A673 (cell line): Measurements from ENCODE around the gene RIPOR2. TPM values are rescaled to one million over a fixed set of nuclear protein-coding genes. Genes with fewer than 3 reads are reported as not detected.

Source experiments
- BruUV-seq: library from RNA; stranded (reverse); fragments of 400-500 nt; replicated peaks from 2 replicates; lab custom pipeline; 2021; lab: Mats Ljungman, UMichigan
- CTCF ChIA-PET: fragments of 300-600 bp; sonication (Branson Sonifier 250); formaldehyde crosslinking; loops from one replicate; lab custom pipeline; 2022; ENCODE audit warnings: antibody characterized with exemption; lab: Charles Lee
- POLR2A ChIA-PET: fragments of 300-600 bp; sonication (Branson Sonifier 250); formaldehyde crosslinking; loops from one replicate; lab custom pipeline; 2022; ENCODE audit warnings: antibody characterized with exemption; ENCODE audit not compliant: low non-redundant PET; lab: Charles Lee
- DNase-seq: peaks from one replicate; pipeline ENCODE4 v3.0.0-alpha.2; 2015; ENCODE audit warnings: low spot score
- H3K27ac ChIP-seq: fragments of 200-600 bp; sonication (generic); 2 replicates; pipeline ENCODE4 v1.5.1; 2016; ENCODE audit warnings: mixed run types, low read depth, mild to moderate bottlenecking, mixed read lengths, antibody characterized with exemption, low read length; ENCODE audit not compliant: poor library complexity, severe bottlenecking
- H3K27me3 ChIP-seq: fragments of 200-600 bp; sonication (generic); replicated peaks from 2 replicates; pipeline ENCODE4 v1.6.1; 2017; ENCODE audit warnings: mixed run types, low read depth, mild to moderate bottlenecking, mixed read lengths, antibody characterized with exemption, low read length; ENCODE audit not compliant: insufficient read depth, poor library complexity
- H3K36me3 ChIP-seq: fragments of 200-600 bp; sonication (generic); 2 replicates; pipeline ENCODE4 v1.6.1; 2016; ENCODE audit warnings: mixed run types, mild to moderate bottlenecking, mixed read lengths, antibody characterized with exemption, low read length; ENCODE audit not compliant: insufficient read depth, poor library complexity, severe bottlenecking
- H3K4me1 ChIP-seq: fragments of 200-600 bp; sonication (generic); 2 replicates; pipeline ENCODE4 v1.6.1; 2017; ENCODE audit warnings: mixed run types, mild to moderate bottlenecking, mixed read lengths, antibody characterized with exemption, low read length; ENCODE audit not compliant: insufficient read depth, poor library complexity, severe bottlenecking
- H3K4me3 ChIP-seq: fragments of 200-600 bp; sonication (generic); 2 replicates; pipeline ENCODE4 v1.5.1; 2016; ENCODE audit warnings: low read depth, mixed run types, mild to moderate bottlenecking, mixed read lengths, low read length; ENCODE audit not compliant: poor library complexity, severe bottlenecking
- H3K9me3 ChIP-seq: fragments of 200-600 bp; sonication (generic); 2 replicates; pipeline ENCODE4 v1.6.1; 2016; ENCODE audit warnings: mixed run types, low read depth, mild to moderate bottlenecking, mixed read lengths, antibody characterized with exemption, low read length; ENCODE audit not compliant: poor library complexity, severe bottlenecking
- EZH2 ChIP-seq: fragments of 200-600 bp; sonication (generic); IDR thresholded peaks from 2 replicates; pipeline ENCODE4 v1.6.1; 2017; ENCODE audit warnings: borderline replicate concordance, low read depth, mild to moderate bottlenecking, mixed read lengths, antibody characterized with exemption, low read length; ENCODE audit not compliant: poor library complexity, severe bottlenecking
- intact Hi-C: fragments of 100-400 bp; cut with micrococcal nuclease; formaldehyde crosslinking; loops from one replicate; pipeline ENCODE4 v1.10.0; 2022; ENCODE audit not compliant: unreplicated experiment
- total RNA-seq: library from RNA; stranded (reverse); gene quantifications from 2 replicates; pipeline ENCODE4 v1.2.3, GENCODE V29; 2021
- TF ChIP-seq, protein P1 (sequence below): fragments of 300-800, 200-600 bp; sonication (generic); conservative IDR thresholded peaks from 2 replicates; pipeline ENCODE4 v1.5.1; 2017; ENCODE audit warnings: low read depth, mild to moderate bottlenecking, antibody characterized with exemption, low read length, moderate library complexity, mixed read lengths

Gene RIPOR2
- total RNA-seq, 1 experiment from 2014 or later = 0.17 TPM

DNA sequence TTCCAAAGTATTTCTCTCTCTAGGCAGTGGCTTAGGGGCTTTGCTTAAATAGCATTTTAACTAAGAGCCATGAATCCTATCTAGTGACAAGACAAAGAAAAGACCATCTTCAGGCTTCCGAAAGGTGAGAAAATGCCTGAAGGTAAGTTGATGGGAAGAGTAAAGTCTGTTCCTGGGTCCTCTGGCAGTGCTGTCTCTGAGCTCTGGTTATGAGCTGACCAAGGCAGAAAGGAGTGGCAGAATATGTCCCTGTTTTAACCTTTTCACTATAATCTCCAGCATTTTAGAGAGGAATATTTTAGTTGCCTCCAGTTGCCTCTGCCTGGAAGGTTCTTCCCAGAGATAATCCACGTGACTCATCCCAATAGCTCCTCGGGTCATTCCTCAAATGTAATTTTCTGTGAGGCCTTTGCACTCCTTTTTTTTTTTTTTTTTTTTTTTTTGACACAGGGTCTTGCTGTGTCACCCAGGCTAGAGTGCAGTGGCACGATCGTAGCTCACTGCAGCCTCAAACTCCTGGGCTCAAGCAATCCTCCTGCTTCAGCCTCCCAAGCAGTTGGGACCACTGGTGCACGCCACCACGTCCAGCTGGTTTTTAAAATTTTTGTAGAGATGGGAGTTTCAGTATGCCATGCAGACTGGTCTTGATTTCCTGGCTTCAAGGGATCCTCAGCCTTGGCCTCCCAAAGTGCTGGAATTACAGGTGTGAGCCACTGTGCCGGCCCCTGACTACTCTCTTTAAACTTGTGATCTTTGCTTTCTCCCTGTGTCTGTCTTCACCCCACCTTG lies 133.3 kb downstream of the RIPOR2 start:
- CTCF ChIA-PET = interaction anchor here (0.7 kb wide), 1 partner anchor 222 kb away, joined by 8 read pairs; no protein-coding TSS in a partner anchor
- H3K4me3 ChIP-seq = no peak overlapping the region
- H3K4me1 ChIP-seq = peaks cover 4% of the 10 kb centered on the region
- POLR2A ChIA-PET = no interaction called here
- no peak overlapping the region for H3K27ac ChIP-seq
- no peak for DNase-seq
- H3K27me3 ChIP-seq = no peaks in the 10 kb centered on the region
- BruUV-seq = no TSS peak
- H3K36me3 ChIP-seq = no peaks in the 10 kb centered on the region
- TF ChIP-seq, protein P1, sequence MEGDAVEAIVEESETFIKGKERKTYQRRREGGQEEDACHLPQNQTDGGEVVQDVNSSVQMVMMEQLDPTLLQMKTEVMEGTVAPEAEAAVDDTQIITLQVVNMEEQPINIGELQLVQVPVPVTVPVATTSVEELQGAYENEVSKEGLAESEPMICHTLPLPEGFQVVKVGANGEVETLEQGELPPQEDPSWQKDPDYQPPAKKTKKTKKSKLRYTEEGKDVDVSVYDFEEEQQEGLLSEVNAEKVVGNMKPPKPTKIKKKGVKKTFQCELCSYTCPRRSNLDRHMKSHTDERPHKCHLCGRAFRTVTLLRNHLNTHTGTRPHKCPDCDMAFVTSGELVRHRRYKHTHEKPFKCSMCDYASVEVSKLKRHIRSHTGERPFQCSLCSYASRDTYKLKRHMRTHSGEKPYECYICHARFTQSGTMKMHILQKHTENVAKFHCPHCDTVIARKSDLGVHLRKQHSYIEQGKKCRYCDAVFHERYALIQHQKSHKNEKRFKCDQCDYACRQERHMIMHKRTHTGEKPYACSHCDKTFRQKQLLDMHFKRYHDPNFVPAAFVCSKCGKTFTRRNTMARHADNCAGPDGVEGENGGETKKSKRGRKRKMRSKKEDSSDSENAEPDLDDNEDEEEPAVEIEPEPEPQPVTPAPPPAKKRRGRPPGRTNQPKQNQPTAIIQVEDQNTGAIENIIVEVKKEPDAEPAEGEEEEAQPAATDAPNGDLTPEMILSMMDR = no peak
- TF ChIP-seq EZH2 = no peak
- intact Hi-C loops = no loop called here
- H3K9me3 ChIP-seq = no peaks in the 10 kb centered on the region

DNA sequence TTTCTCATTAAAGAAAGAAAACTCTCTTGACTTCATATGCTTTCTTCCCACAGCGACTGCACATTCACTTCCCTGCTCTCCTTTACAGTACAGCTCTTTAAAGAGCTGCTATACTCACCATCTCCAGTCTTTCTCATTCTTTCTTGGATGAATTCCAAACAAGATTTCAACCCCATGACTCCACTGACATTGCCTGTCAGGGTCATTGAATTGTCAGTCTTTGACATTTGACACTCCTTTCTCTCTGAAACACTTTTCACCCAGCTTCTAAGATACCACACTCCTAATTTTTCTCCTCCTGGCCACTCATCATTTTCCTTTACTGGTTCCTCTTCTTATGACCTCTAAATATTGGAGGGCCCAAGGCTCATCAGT lies 136.2 kb downstream of the RIPOR2 start:
- no peak for TF ChIP-seq EZH2
- TF ChIP-seq, protein P1 = no peak
- ChIA-PET CTCF (no interaction called here), POLR2A (no interaction called here)
- Histone ChIP-seq H3K4me3 (no peak overlapping the region), H3K27me3 (no peaks in the 10 kb centered on the region), H3K9me3 (no peaks in the 10 kb centered on the region), H3K36me3 (no peaks in the 10 kb centered on the region), H3K4me1 (peaks cover 10% of the 10 kb centered on the region), H3K27ac (no peak overlapping the region)
- intact Hi-C loops = no loop called here
- BruUV-seq = no TSS peak
- no peak for DNase-seq

DNA sequence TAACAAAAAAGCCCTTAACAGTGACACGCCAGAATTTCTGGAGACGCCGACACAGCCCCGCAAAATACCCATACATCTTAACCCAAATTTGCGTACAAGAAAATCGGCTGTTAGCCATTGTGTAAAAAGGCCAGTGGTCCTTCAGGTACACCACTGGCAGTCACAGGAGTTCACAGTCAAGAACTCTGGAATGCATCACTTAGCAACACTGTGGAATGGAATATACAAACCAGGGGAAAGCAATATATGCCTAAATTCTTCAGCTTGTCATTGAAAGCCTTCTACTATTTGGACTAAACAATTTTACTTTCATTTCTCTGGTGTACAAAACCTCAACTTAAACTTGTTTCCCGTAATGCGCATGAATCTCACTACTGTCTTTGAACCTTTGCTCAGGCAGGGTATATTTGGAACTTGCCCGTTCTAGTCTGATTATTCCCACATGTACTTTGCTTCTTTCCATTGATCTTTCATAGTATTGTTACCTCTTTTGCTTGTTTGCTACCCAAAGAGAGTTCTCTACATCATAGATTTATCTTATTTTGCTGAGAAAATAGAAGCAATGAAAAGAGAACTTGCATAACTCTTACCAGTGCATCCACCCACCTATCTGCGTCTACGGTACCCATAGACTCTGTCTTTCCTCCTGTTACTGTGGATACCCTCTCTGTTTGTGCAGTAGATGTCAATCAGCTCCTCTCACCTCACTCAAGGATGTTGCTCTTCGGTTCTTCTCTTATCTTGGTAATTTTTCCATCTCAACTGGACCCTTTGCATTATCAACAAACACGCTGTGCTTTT lies 136.8 kb downstream of the RIPOR2 start, which contains the start of gene ARMH2:
TSS of gene ARMH2 (minus strand) at position 178 of the 801 bp plus-strand sequence. CDS start at position 118, 60 bp downstream.
- no peak within 1 kb of the TSS for H3K4me3 ChIP-seq
- H3K27ac ChIP-seq = no peak within 1 kb of the TSS
- H3K27me3 ChIP-seq = no peaks in the 10 kb centered on the region
- CTCF ChIA-PET = no interaction called here
- no peaks in the 10 kb centered on the region for H3K9me3 ChIP-seq
- no peaks in the 10 kb centered on the region for H3K36me3 ChIP-seq
- no peak for TF ChIP-seq EZH2
- TF ChIP-seq, protein P1 = no peak
- no TSS peak for BruUV-seq
- DNase-seq = no peak
- intact Hi-C loops = no loop called here
- POLR2A ChIA-PET = no interaction called here
- peaks cover 10% of the 10 kb centered on the region for H3K4me1 ChIP-seq
